Measurements from ENCODE around the gene MANEA. TPM values are rescaled to one million over a fixed set of nuclear protein-coding genes. Genes with fewer than 3 reads are reported as not detected.

Gene MANEA
- total RNA-seq, 1 experiment from 2014 or later = 20.1 TPM

DNA sequence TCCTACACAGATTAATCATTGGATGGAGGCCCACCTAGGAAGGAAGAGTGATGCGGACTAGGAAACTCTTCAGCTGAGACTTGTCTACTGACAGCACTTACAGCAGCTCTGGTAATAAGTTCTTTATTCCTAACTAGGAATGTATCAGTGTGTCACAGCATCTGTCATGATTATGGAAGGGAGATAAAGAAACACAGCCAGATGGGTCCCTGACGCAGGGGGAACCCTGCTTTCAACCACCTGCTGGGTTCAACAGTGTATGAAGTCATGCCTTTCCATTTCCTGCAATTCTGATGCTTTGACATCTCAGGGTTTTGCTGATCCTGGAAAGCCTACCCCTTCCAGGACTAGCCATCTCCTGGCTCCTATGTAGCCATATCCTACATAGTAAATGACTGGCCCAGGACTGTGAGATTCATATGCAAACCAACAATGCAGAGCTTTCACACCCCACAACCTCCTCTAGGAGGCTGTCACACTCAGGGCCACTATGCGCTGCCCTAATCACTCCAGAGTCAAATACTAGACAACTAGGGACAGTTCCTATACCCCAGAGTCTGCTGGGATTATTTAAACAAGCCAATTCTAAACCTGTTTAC is 29.0 kb upstream of the MANEA start:
- no TSS peak for BruUV-seq (replicated peaks)
- intact Hi-C loops (cut with micrococcal nuclease; ENCODE audit: unreplicated experiment) = no loop called here
- Histone ChIP-seq H3K9me3 (ENCODE audit: control insufficient read depth, insufficient read depth, low read depth, low read length) (no peaks in the 10 kb centered on the region), H3K4me1 (ENCODE audit: control insufficient read depth, insufficient read depth, low read length) (no peaks in the 10 kb centered on the region), H3K27me3 (ENCODE audit: control insufficient read depth, insufficient read depth, low read length) (no peaks in the 10 kb centered on the region), H3K4me3 (ENCODE audit: low read depth in 2 of 2, low read length in 2 of 2) (no peak overlapping the region), H3K36me3 (ENCODE audit: control insufficient read depth, insufficient read depth, low read length) (no peaks in the 10 kb centered on the region), H3K27ac (ENCODE audit: low read length) (no peak overlapping the region)
- TF ChIP-seq POLR2AphosphoS5 (IDR thresholded peaks at IDR 0.05; ENCODE audit: low read depth, low read length) (no peak), TCF7L2 (IDR thresholded peaks at IDR 0.05; ENCODE audit: low read depth, low read length) (no peak), SIN3A (IDR thresholded peaks at IDR 0.05; ENCODE audit: borderline replicate concordance, insufficient read depth, low read depth, low read length) (no peak)
- TF ChIP-seq, protein P1, sequence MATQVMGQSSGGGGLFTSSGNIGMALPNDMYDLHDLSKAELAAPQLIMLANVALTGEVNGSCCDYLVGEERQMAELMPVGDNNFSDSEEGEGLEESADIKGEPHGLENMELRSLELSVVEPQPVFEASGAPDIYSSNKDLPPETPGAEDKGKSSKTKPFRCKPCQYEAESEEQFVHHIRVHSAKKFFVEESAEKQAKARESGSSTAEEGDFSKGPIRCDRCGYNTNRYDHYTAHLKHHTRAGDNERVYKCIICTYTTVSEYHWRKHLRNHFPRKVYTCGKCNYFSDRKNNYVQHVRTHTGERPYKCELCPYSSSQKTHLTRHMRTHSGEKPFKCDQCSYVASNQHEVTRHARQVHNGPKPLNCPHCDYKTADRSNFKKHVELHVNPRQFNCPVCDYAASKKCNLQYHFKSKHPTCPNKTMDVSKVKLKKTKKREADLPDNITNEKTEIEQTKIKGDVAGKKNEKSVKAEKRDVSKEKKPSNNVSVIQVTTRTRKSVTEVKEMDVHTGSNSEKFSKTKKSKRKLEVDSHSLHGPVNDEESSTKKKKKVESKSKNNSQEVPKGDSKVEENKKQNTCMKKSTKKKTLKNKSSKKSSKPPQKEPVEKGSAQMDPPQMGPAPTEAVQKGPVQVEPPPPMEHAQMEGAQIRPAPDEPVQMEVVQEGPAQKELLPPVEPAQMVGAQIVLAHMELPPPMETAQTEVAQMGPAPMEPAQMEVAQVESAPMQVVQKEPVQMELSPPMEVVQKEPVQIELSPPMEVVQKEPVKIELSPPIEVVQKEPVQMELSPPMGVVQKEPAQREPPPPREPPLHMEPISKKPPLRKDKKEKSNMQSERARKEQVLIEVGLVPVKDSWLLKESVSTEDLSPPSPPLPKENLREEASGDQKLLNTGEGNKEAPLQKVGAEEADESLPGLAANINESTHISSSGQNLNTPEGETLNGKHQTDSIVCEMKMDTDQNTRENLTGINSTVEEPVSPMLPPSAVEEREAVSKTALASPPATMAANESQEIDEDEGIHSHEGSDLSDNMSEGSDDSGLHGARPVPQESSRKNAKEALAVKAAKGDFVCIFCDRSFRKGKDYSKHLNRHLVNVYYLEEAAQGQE (IDR thresholded peaks at IDR 0.05; ENCODE audit: insufficient read depth in 1 of 2, low read depth in 2 of 2, low read length in 1 of 2) = no peak
- TF ChIP-seq, protein P2, sequence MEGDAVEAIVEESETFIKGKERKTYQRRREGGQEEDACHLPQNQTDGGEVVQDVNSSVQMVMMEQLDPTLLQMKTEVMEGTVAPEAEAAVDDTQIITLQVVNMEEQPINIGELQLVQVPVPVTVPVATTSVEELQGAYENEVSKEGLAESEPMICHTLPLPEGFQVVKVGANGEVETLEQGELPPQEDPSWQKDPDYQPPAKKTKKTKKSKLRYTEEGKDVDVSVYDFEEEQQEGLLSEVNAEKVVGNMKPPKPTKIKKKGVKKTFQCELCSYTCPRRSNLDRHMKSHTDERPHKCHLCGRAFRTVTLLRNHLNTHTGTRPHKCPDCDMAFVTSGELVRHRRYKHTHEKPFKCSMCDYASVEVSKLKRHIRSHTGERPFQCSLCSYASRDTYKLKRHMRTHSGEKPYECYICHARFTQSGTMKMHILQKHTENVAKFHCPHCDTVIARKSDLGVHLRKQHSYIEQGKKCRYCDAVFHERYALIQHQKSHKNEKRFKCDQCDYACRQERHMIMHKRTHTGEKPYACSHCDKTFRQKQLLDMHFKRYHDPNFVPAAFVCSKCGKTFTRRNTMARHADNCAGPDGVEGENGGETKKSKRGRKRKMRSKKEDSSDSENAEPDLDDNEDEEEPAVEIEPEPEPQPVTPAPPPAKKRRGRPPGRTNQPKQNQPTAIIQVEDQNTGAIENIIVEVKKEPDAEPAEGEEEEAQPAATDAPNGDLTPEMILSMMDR (IDR thresholded peaks at IDR 0.05) = no peak
- DNase-seq (ENCODE audit: low read depth, low spot score) = no peak
- no peak for ATAC-seq
- in situ Hi-C loops (cut with HindIII; ENCODE audit: low pct_unique_long_range_greater_than_20kb, low sequenced_read_pairs) = no loop called here
- POLR2A ChIA-PET = no interaction called here
- CTCF ChIA-PET = no interaction called here

- TF ChIP-seq, protein P2 (IDR thresholded peaks at IDR 0.05) = no peak
- TF ChIP-seq, protein P1 (IDR thresholded peaks at IDR 0.05; ENCODE audit: insufficient read depth in 1 of 2, low read depth in 2 of 2, low read length in 1 of 2) = no peak
- no peak for TF ChIP-seq TCF7L2 (IDR thresholded peaks at IDR 0.05; ENCODE audit: low read depth, low read length)
- TF ChIP-seq SIN3A (IDR thresholded peaks at IDR 0.05; ENCODE audit: borderline replicate concordance, insufficient read depth, low read depth, low read length) = no peak
- no peak for TF ChIP-seq POLR2AphosphoS5 (IDR thresholded peaks at IDR 0.05; ENCODE audit: low read depth, low read length)
- Histone ChIP-seq H3K9me3 (ENCODE audit: control insufficient read depth, insufficient read depth, low read depth, low read length) (no peaks in the 10 kb centered on the region), H3K27me3 (ENCODE audit: control insufficient read depth, insufficient read depth, low read length) (no peaks in the 10 kb centered on the region), H3K4me3 (ENCODE audit: low read depth in 2 of 2, low read length in 2 of 2) (no peak overlapping the region), H3K36me3 (ENCODE audit: control insufficient read depth, insufficient read depth, low read length) (no peaks in the 10 kb centered on the region), H3K27ac (ENCODE audit: low read length) (no peak overlapping the region), H3K4me1 (ENCODE audit: control insufficient read depth, insufficient read depth, low read length) (no peaks in the 10 kb centered on the region)
- ChIA-PET CTCF (no interaction called here), POLR2A (no interaction called here)
- ATAC-seq (no peak), DNase-seq (ENCODE audit: low read depth, low spot score) (no peak)
- BruUV-seq (replicated peaks) = no TSS peak
- in situ Hi-C loops (cut with HindIII; ENCODE audit: low pct_unique_long_range_greater_than_20kb, low sequenced_read_pairs) = no loop called here
- intact Hi-C loops (cut with micrococcal nuclease; ENCODE audit: unreplicated experiment) = no loop called here
These were observed 25.5 kb upstream of the MANEA start for GRCh38 chr6:95551678-95552324.

All from Panc1 (cell line).